Fibroblast of skin of scalp (primary cell): Measurements from ENCODE around the gene ZFYVE21.
"Not testable (repeated sequence)": the region's sequence is repeated elsewhere in the genome, so short reads cannot be mapped to it uniquely, and the experiment has no call there.

Experiments
- DNase-seq: peaks from one replicate; pipeline ENCODE4 v3.0.0-alpha.2; 2013

Gene ZFYVE21

DNA sequence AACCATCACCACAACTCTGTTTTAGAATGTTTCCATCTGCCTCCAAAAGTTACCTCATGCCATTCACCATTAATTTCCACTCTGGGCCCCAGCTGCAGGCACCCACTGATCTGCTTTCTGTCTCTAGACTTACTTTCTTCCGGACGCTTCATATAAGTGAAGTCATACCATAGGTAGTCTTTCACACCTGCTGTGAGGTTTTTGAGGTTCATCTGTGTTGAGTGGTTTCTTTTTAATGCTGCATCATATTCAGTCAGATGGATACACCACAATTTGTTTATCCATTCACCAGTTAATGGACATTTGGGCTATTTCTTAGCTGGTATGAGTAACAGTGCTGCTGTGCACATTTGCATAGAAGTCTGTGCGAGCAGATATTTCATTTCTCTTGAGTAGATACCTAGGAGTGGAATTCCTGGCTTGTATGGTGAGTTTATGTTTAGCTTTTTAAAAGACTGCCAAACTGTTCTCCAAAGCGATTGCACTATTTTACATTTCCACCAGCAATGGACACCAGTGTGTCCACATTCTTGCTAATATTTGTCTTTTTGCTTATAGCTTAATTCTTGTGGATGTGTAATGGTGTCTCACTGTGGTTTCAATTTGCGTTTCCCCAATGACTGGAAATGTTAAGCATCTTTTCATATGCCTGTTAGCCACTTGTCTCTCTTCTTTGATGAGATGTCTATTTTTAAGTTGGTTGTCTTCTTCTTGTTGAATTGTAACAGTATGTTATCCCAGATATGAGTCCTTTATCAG, 48.3 kb downstream of the ZFYVE21 start:
- DNase-seq = no peak

DNA sequence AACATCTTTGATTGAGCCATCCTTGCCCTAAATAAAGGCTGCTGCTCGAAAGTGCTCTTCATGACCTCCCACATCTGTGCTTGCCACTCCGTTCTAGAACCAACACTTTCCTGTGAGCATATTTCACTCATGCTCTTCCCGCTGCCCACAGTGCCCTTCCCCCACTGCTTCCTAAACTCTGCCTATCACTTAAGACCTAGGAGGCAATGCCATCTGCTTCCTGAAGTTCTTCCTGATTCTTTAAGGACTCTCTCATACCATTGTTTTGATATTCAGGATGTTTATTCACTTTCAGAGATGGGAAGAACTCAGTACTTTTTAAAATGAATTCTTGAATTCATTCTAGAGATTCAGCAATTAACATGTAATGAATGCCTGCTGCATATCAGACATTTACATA, 49.9 kb downstream of the ZFYVE21 start:
- no peak for DNase-seq

DNA sequence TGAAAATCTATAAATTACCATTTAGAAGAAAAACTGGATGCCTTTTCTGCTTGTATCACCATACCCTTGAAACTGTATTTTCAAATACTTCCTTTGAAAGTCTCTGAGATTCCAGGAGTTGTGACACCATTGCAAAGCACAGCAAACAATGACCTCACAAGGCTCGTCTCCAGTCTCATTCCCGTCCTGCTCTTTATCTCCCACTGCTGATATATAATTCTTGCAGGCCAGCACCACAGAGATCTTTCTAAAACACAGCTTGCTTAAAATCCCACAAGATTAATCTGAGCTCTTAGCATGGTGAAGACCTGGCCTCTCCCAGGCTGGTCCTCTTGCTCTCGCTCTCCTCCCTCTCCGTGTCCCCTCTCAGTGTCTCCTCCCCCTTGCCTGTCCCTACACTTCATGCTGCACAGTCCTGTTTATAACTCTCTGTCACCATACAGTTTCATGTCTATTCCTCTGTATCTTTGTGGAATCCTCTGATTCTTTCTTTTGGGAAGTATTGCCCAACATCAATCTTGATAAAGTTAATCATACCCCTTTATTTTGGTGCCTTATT, 51.8 kb downstream of the ZFYVE21 start:
- DNase-seq = no peak

DNA sequence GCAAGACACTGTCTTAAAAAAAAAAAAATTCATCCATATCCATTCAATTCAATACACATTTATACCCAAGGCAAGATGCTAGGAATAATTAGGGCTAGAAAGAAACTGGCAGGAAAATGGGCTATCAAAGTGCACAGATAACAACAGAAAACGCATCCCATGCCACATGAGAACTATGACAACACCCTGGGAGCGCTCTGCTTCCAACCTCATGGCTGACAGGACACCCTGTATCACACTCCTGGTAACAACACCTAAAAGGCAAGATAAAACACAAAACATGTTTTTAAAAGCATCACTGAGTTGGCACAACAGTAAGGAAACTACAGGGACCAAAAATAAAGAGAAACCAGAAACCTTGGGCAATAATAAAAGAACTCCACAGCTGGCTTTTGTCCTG, 54.9 kb downstream of the ZFYVE21 start:
- DNase-seq = no peak

DNA sequence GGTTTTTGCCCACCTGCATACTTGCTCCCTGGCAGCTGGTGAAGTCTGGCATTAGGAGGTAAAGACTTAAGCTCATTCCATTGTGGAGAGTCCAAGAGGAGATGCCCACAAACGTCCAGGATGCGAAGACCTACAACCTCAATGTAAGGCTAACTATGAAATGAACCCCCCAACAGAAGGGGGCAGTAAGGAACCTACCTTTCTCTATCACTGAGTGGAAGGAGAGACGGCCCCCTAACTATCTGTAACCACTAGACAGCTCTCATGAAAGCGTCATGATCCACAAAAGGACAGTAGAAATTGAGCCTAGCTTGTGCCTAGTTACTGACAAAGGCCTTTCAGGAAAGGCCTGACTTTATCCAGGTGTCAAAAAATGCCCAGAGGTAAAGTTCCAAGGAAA, 55.3 kb downstream of the ZFYVE21 start:
- no peak for DNase-seq

DNA sequence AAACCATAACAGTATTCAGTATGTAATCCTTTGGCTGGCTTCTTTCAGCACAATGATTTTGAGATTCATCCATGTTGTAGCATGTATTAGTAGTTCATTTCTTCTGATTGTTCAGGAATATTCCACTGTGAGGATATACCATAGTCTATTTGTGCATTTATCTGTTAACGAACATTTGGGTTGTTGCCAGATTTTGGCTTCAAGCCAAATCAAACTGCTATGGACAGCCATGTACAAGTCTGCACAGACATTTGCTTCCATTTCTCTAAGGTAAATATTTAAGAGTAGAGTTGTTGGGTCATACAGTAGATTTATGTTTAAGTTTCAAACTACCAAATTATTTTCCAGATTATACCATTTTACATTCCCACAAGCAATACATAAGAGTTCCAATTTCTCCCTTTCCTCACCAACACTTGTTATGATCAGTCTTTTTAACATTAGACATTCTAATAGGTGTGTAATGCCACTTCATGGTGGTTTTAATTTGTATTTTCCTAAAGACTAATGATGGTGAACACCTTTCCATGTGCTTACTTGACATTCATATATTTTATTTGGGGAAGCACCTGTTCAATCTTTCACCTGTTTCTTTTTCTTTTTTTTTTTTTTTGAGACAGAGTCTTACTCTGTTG, 56.6 kb downstream of the ZFYVE21 start:
- no peak for DNase-seq

DNA sequence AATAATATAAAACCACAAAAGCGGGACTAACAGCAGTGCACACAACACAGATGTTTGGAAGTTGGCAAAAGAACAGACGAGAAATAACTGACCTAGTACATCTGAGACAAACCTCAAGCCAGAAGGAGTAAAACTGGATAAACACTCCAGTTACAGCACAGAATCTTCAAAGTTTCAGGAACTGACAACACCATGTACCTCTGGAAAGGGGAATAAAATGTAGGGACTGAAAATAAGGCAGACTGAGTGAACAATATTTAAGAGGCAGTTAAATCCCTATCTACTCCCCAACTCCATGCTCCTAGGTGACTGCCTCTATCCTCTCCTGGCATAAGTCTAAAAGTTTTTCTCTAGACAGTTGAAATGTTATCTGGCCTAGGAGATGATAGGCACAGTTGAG, 57.9 kb downstream of the ZFYVE21 start:
- DNase-seq = no peak

DNA sequence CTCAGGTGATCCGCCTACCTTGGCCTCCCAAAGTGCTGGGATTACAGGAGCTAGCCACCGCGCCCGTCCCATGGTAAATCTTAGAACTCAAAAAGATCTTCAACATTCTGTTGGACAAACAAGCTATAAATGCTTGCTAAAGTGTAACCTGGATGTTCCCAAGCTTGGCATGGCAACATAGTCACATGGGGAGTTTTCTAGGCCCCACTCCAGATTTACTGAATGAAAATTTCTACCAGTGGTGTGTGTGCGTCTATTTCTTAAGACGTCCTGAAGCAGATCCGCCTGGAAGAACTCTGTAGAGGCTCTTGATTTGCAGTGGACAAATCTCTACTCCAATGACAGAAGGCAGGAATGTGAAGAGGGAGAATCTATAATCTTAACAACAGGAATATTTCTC, 59.9 kb downstream of the ZFYVE21 start:
- no peak for DNase-seq

DNA sequence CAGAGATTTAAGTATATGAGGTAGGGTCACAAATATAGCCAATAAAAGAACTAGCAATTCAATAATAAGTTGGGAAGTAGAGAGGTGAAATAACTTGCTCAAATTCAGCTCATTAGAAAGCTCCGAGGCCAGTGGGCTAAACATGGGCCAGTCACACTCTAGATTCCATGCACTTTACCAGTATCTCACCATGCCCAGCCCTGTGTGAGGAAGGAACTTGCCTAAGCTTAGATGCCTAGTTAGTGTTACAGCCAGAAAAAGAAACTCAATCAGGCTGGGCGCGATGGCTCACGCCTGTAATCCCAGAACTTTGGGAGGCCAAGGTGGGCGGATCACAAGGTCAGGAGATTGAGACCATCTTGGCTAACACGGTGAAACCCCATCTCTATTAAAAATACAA, 60.7 kb downstream of the ZFYVE21 start:
- not testable (repeated sequence) for DNase-seq

DNA sequence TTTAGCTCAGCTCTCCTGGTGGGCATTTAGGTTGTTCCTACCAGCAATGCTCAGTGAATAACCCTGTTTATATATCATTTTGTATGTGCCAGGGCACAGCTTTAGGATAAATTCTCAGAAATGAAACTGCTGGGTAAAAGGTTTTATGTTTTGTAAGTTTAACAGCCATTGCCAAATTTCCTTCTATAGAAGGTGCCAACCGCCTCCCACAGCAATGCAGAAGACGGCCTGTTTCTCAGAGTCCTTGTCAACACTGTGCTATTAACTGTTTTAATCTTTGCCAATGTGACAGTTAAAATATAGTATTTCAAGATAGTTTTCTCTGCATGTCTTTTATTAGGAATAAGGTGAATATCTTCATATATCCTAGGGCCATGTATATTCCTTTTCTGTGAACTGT, 66.8 kb downstream of the ZFYVE21 start:
- no peak for DNase-seq
